ENCODE data around the gene PPP1R14B. TPM values are rescaled to one million over a fixed set of nuclear protein-coding genes. Genes with fewer than 3 reads are reported as not detected.

PPP1R14B gene
- total and polyA plus RNA-seq, 4 experiments from 2014 or later = 32.2 to 83.5 (median 45.2) TPM

DNA sequence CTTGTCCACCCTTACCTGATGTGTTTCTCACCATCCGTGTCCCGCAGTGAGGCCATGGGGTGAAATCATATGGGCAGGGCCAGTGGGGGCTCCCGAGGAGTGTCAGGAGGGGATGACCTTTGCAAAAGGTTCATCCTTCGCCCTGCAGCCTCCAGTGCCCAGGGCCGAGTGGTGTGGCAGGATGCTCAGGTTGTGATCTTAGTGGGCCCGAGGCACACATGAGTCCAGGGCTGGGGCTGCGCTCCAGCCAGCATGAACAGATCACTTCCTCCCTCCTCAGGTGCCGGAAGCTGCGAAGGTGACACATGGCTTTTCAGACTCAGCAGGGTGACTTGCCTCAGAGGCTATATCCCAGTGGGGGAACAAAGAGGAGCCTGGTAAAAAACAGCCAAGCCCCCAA is 8.7 kb downstream of the PPP1R14B start:
- H3K4me3 Mint-ChIP-seq = peak overlapping the region in 1 of 8 donors; percentile 31

DNA sequence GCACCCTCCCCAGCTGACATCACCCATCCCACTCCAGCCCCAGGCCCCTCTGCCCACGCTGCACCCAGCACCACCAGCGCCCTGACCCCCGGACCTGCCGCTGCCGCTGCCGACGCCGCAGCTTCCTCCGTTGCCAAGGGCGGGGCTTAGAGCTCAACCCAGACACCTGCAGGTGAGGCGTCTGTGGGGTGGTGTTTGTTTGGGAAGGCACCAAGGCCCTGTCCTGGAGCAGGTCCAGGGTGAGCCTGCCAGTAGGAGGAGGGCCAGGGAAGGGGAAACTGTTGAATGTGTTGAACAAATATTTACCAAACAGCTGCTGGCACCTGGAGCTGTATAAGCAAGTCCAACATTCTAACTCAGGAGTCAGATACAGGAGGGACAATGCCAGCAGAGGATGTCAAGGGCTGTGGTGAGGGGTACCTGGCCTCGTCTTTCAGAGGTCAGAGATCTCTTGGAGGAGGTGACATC is 9.2 kb downstream of the PPP1R14B start:
- Mint-ChIP-seq H3K27me3 (no peaks in the 10 kb centered on the region), H3K27ac (peak overlapping the region in 6 of 7 donors; percentile 42 to 100 (median 72)), H3K9me3 (no peaks in the 10 kb centered on the region), H3K4me3 (peak overlapping the region in 2 of 8 donors; percentile 10 to 21), H3K4me1 (peaks cover 18 to 47% (median 28%) of the 10 kb centered on the region in 4 donors), H3K36me3 (peaks cover 0 to 36% of the 10 kb centered on the region in 2 donors)
- peak in 1 of 5 donors; percentile 32 for DNase-seq
- intact Hi-C loops (cut with micrococcal nuclease) = no loop called here
- H3K4me3 ChIP-seq (ENCODE audit: low read length in 2 of 2) = no peak overlapping the region
- no peaks in the 10 kb centered on the region for H3K27me3 ChIP-seq (ENCODE audit: insufficient read depth, low read length)
- peaks cover 7% of the 10 kb centered on the region for H3K36me3 ChIP-seq (ENCODE audit: insufficient read depth, low read length)
- no peak overlapping the region for H3K27ac ChIP-seq (ENCODE audit: low read depth, low read length)
- ChIA-PET POLR2A (ENCODE audit: partially characterized antibody) (interaction anchor here (1.0 to 38.9 kb wide), 3 partner anchors 13 to 34 kb away, joined by 4 to 937 read pairs (median 200); partner anchors contain the start of genes FERMT3, NUDT22 and TRPT1), CTCF (ENCODE audit: partially characterized antibody) (interaction anchor here (0.9 to 2.3 kb wide), 5 partner anchors 11 to 33 kb away, joined by 3 to 7 read pairs (median 4); partner anchors contain the start of genes FERMT3, NUDT22, PLCB3 and TRPT1)
- peaks cover 39% of the 10 kb centered on the region for H3K4me1 ChIP-seq (ENCODE audit: insufficient read depth, low read length)
- no peaks in the 10 kb centered on the region for H3K9me3 ChIP-seq (ENCODE audit: control insufficient read depth in 1 of 2, low read length in 2 of 2)

More for the DNA sequence above, 8.7 kb downstream of the PPP1R14B start:
- intact Hi-C loops (cut with micrococcal nuclease) = no loop called here
- Mint-ChIP-seq H3K36me3 (peaks cover 0 to 38% of the 10 kb centered on the region in 2 donors), H3K9me3 (no peaks in the 10 kb centered on the region), H3K27me3 (no peaks in the 10 kb centered on the region), H3K27ac (peak overlapping the region; percentile 58 to 100 (median 87)), H3K4me1 (peaks cover 17 to 46% (median 30%) of the 10 kb centered on the region in 4 donors)
- no peak overlapping the region for H3K4me3 ChIP-seq (ENCODE audit: low read length in 2 of 2)
- H3K4me1 ChIP-seq (ENCODE audit: insufficient read depth, low read length) = peaks cover 44% of the 10 kb centered on the region
- H3K9me3 ChIP-seq (ENCODE audit: control insufficient read depth in 1 of 2, low read length in 2 of 2) = no peaks in the 10 kb centered on the region
- POLR2A ChIA-PET (ENCODE audit: partially characterized antibody) = interaction anchor here (1.0 to 38.9 kb wide), 6 partner anchors 9 to 33 kb away, joined by 3 to 937 read pairs (median 5); partner anchors contain the start of genes FERMT3, NUDT22, PPP1R14B and TRPT1
- no peak for DNase-seq
- no peaks in the 10 kb centered on the region for H3K27me3 ChIP-seq (ENCODE audit: insufficient read depth, low read length)
- H3K27ac ChIP-seq (ENCODE audit: low read depth, low read length) = no peak overlapping the region
- H3K36me3 ChIP-seq (ENCODE audit: insufficient read depth, low read length) = peaks cover 7% of the 10 kb centered on the region
- CTCF ChIA-PET (ENCODE audit: partially characterized antibody) = interaction anchor here (1.3 to 2.3 kb wide), 3 partner anchors 12 to 30 kb away, joined by 3 to 7 read pairs (median 4); partner anchors contain the start of genes NUDT22, PLCB3 and TRPT1

DNA sequence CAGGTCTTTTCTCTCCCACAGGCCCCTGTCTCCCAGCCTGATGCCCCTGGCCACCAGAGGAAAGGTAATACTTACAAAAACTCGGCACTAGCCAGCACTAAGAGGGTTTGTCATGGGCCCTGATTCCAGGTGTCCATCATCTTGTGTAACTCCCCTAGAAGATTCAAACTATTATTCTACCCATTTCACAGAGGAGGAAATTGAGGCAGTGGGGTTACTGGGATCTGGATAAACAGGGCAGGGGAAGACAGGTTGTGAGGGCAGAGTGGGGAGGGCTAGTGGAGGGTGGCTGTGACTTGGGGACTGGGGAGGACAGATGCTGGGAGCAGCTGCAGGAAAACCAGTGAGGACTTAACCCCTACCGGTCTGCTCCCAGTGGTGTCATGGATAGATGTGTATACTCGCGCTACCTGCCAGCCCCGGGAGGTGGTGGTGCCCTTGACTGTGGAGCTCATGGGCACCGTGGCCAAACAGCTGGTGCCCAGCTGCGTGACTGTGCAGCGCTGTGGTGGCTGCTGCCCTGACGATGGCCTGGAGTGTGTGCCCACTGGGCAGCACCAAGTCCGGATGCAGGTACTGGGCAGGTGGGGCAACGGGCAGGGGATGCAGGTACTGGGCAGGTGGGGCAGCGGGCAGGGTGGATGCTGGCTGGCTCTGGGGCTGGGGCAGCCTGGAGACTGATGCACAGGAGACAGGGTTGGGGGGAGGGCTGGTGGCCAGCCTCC is 11.1 kb downstream of the PPP1R14B start:
- Mint-ChIP-seq H3K27me3 (no peaks in the 10 kb centered on the region), H3K36me3 (peaks cover 0 to 27% of the 10 kb centered on the region in 2 donors), H3K4me3 (peak overlapping the region; percentile 79 to 85 (median 82)), H3K9me3 (no peaks in the 10 kb centered on the region), H3K4me1 (peaks cover 19 to 47% (median 36%) of the 10 kb centered on the region in 4 donors), H3K27ac (peak overlapping the region; percentile 73 to 91 (median 80))
- peak in 1 of 5 donors; percentile 30 for DNase-seq
- intact Hi-C loops (cut with micrococcal nuclease) = no loop called here
- POLR2A ChIA-PET (ENCODE audit: partially characterized antibody) = interaction anchor here (1.0 to 38.9 kb wide), 7 partner anchors 11 to 82 kb away, joined by 3 to 937 read pairs (median 8); partner anchors contain the start of genes FERMT3, NUDT22, PPP1R14B and PRDX5
- peaks cover 7% of the 10 kb centered on the region for H3K36me3 ChIP-seq (ENCODE audit: insufficient read depth, low read length)
- no peaks in the 10 kb centered on the region for H3K27me3 ChIP-seq (ENCODE audit: insufficient read depth, low read length)
- peaks cover 39% of the 10 kb centered on the region for H3K4me1 ChIP-seq (ENCODE audit: insufficient read depth, low read length)
- no peaks in the 10 kb centered on the region for H3K9me3 ChIP-seq (ENCODE audit: control insufficient read depth in 1 of 2, low read length in 2 of 2)
- H3K4me3 ChIP-seq (ENCODE audit: low read length in 2 of 2) = peak overlapping the region; percentile 57 to 58
- CTCF ChIA-PET (ENCODE audit: partially characterized antibody) = interaction anchor here (1.2 to 2.5 kb wide), 4 partner anchors 15 to 68 kb away, joined by 3 to 12 read pairs (median 4); partner anchors contain the start of gene FERMT3
- peak overlapping the region; percentile 71 for H3K27ac ChIP-seq (ENCODE audit: low read depth, low read length)

DNA sequence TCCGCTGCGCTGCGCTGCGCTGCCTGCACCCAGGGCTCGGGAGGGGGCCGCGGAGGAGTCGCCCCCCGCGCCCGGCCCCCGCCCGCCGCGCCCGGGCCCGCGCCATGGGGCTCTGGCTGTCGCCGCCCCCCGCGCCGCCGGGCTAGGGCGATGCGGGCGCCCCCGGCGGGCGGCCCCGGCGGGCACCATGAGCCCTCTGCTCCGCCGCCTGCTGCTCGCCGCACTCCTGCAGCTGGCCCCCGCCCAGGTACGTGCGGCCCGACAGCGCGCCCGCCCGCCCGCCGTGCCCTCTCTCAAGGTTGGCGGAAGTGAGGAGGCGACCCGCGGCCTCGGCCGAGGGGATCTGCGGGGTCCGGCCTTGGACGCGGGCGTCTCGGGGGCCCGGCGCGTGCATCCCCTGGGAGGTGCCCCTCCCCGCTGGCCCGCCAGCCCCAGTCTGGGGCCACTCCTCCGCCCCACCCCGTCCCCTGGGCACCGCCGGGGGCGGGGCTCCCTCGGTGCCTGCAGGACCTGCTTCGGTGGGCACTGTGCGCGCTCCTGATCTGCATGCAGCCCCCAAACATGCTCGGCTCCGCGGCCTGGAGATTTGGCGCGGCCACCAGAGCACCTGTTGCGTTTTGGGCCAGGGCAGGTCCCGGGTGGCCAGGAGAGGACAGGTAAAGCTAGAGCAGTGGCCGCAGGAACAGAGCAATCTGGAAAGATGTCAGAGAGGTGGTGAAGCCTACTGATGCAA is 11.9 kb downstream of the PPP1R14B start:
- no peaks in the 10 kb centered on the region for H3K9me3 ChIP-seq (ENCODE audit: control insufficient read depth in 1 of 2, low read length in 2 of 2)
- Mint-ChIP-seq H3K27me3 (no peaks in the 10 kb centered on the region), H3K9me3 (no peaks in the 10 kb centered on the region), H3K27ac (peak overlapping the region; percentile 73 to 91 (median 80)), H3K4me1 (peaks cover 12 to 47% (median 30%) of the 10 kb centered on the region in 4 donors), H3K4me3 (peak overlapping the region; percentile 79 to 85 (median 82)), H3K36me3 (peaks cover 0 to 25% of the 10 kb centered on the region in 2 donors)
- H3K27ac ChIP-seq (ENCODE audit: low read depth, low read length) = peak overlapping the region; percentile 71
- intact Hi-C loops (cut with micrococcal nuclease) = loop anchor here (1.0 kb wide), 1 partner anchor 9 kb away; the partner anchor contains the start of genes NUDT22 and TRPT1
- peaks cover 7% of the 10 kb centered on the region for H3K36me3 ChIP-seq (ENCODE audit: insufficient read depth, low read length)
- ChIA-PET CTCF (ENCODE audit: partially characterized antibody) (interaction anchor here (1.1 to 2.5 kb wide), 5 partner anchors 16 to 69 kb away, joined by 3 to 12 read pairs (median 3); partner anchors contain the start of genes FERMT3 and PLCB3), POLR2A (ENCODE audit: partially characterized antibody) (interaction anchor here (0.6 to 38.9 kb wide), 9 partner anchors 10 to 83 kb away, joined by 3 to 937 read pairs (median 8); partner anchors contain the start of genes FERMT3, FKBP2, NUDT22 and PLCB3)
- no peaks in the 10 kb centered on the region for H3K27me3 ChIP-seq (ENCODE audit: insufficient read depth, low read length)
- H3K4me3 ChIP-seq (ENCODE audit: low read length in 2 of 2) = peak overlapping the region; percentile 57 to 58
- peak; percentile 55 to 66 (median 60) for DNase-seq
- peaks cover 36% of the 10 kb centered on the region for H3K4me1 ChIP-seq (ENCODE audit: insufficient read depth, low read length)

DNA sequence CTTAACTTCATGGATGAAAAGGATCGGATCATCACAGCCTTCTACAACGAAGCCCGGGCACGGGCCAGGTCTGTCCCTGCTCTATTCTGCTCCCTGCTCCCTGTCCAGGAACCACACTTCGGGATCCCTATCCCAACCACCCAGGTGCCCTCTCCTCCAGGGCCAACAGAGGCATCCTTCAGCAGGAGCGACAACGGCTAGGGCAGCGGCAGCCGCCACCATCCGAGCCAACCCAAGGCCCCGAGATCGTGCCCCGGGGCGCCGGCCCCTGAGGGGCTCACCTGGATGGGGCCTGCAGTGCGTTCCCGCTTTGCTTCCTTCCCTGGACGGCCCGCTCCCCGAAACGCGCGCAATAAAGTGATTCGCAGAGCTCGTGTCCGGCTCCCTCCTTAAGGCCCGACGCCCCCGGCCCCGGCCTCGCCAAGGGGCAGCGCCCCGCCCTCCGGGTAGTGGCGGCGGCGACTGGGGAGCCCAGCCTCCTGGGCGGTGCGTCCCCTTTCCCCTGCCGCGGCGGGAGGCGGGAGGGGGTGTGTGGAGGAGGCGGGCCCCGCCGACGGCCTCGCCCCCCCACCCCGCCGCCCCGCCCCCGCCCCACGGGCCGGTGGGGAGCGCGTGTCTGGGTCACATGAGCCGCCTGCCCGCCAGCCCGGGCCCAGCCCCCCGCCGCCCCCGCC is 12.7 kb downstream of the PPP1R14B start, which contains the start of gene VEGFB:
Gene VEGFB, plus strand, starts transcription at position 672 of the 674 bp plus-strand sequence. CDS start 250 bp downstream, outside the sequence.
- H3K4me1 ChIP-seq (ENCODE audit: insufficient read depth, low read length) = peaks cover 42% of the 10 kb centered on the region
- H3K9me3 Mint-ChIP-seq = no peaks in the 10 kb centered on the region
- H3K36me3 Mint-ChIP-seq = peaks cover 0 to 25% of the 10 kb centered on the region in 2 donors
- H3K9me3 ChIP-seq (ENCODE audit: control insufficient read depth in 1 of 2, low read length in 2 of 2) = no peaks in the 10 kb centered on the region
- peak; percentile 62 to 76 (median 66) for DNase-seq
- peak within 1 kb of the TSS; percentile 79 to 87 (median 82) for H3K4me3 Mint-ChIP-seq
- POLR2A ChIA-PET (ENCODE audit: partially characterized antibody) = interaction anchor here (0.6 to 38.9 kb wide), 9 partner anchors 10 to 83 kb away, joined by 3 to 937 read pairs (median 9); partner anchors contain the start of genes BAD, FERMT3, FKBP2 and NUDT22
- H3K27ac ChIP-seq (ENCODE audit: low read depth, low read length) = peak within 1 kb of the TSS; percentile 71
- peaks cover 14 to 53% (median 35%) of the 10 kb centered on the region in 4 donors for H3K4me1 Mint-ChIP-seq
- intact Hi-C loops (cut with micrococcal nuclease) = loop anchor here (1.0 kb wide), 1 partner anchor 8 kb away; the partner anchor contains the start of genes NUDT22 and TRPT1
- peak within 1 kb of the TSS; percentile 73 to 94 (median 91) for H3K27ac Mint-ChIP-seq
- CTCF ChIA-PET (ENCODE audit: partially characterized antibody) = interaction anchor here (1.1 to 1.6 kb wide), 4 partner anchors 17 to 67 kb away, joined by 3 to 10 read pairs (median 5); partner anchors contain the start of genes CATSPERZ, FERMT3 and PLCB3
- H3K27me3 ChIP-seq (ENCODE audit: insufficient read depth, low read length) = no peaks in the 10 kb centered on the region
- peak within 1 kb of the TSS; percentile 57 to 58 for H3K4me3 ChIP-seq (ENCODE audit: low read length in 2 of 2)
- no peaks in the 10 kb centered on the region for H3K27me3 Mint-ChIP-seq
- H3K36me3 ChIP-seq (ENCODE audit: insufficient read depth, low read length) = peaks cover 7% of the 10 kb centered on the region

DNA sequence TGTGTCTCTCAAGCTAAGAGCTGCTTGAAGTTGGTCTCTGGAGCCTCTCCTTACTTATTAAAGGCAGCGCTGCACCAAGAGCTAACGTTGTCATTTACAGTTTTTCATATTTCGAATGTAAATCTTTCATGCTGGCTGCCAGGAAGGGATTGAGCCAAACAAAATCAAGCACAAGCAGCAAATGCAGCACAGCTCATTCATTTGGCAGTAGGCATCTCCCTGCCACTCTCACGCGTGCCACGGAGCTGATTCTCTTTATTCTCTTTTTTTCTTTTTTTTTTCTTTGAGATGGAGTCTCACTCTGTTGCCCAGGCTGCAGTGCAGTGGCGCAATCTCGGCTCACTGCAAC is 13.8 kb downstream of the PPP1R14B start:
- CTCF ChIA-PET (ENCODE audit: partially characterized antibody) = interaction anchor here (1.1 to 2.3 kb wide), 6 partner anchors 8 to 85 kb away, joined by 4 to 10 read pairs (median 6); partner anchors contain the start of genes CATSPERZ, ESRRA, FKBP2 and PRDX5
- H3K4me1 Mint-ChIP-seq = peaks cover 14 to 55% (median 40%) of the 10 kb centered on the region in 4 donors
- H3K27ac ChIP-seq (ENCODE audit: low read depth, low read length) = no peak overlapping the region
- POLR2A ChIA-PET (ENCODE audit: partially characterized antibody) = interaction anchor here (0.9 to 38.9 kb wide), 8 partner anchors 8 to 72 kb away, joined by 4 to 937 read pairs (median 10); partner anchors contain the start of genes BAD, ESRRA, FERMT3 and FKBP2
- peaks cover 6% of the 10 kb centered on the region for H3K36me3 ChIP-seq (ENCODE audit: insufficient read depth, low read length)
- H3K9me3 Mint-ChIP-seq = no peaks in the 10 kb centered on the region
- peak overlapping the region; percentile 64 to 92 (median 81) for H3K27ac Mint-ChIP-seq
- H3K9me3 ChIP-seq (ENCODE audit: control insufficient read depth in 1 of 2, low read length in 2 of 2) = no peaks in the 10 kb centered on the region
- peak overlapping the region in 7 of 8 donors; percentile 54 to 87 (median 77) for H3K4me3 Mint-ChIP-seq
- peaks cover 0 to 19% of the 10 kb centered on the region in 2 donors for H3K36me3 Mint-ChIP-seq
- H3K4me3 ChIP-seq (ENCODE audit: low read length in 2 of 2) = no peak overlapping the region
- H3K4me1 ChIP-seq (ENCODE audit: insufficient read depth, low read length) = peaks cover 45% of the 10 kb centered on the region
- H3K27me3 ChIP-seq (ENCODE audit: insufficient read depth, low read length) = no peaks in the 10 kb centered on the region
- intact Hi-C loops (cut with micrococcal nuclease) = no loop called here
- no peaks in the 10 kb centered on the region for H3K27me3 Mint-ChIP-seq
- no peak for DNase-seq

Measured in CD4-positive, alpha-beta memory T cell (primary cell).